Measurements from ENCODE around the gene PARN. TPM values are rescaled to one million over a fixed set of nuclear protein-coding genes. Genes with fewer than 3 reads are reported as not detected.

Gene PARN
- total and polyA plus RNA-seq, 2 of the 4 experiments (the other 2 are of a cell fraction) = 24.6 to 25.1 TPM

DNA sequence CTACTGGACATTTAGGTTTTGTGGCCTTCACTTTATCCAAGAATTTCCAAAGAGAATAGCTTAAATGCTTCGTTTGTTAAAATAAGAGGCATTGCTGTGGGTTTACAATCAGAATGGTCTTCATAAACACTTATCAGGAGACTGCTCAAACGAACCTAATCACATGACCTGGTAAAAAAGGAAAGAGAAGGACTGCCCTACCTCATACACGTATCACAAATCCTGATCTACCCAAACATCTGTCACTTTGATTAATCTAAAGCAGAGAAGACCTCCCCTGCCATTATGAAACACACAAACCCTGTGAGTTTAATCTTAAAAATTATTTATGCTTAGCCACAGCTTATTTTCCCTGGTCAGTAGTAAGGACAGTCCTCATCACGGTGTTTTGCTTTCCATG lies 76.6 kb downstream of the PARN start:
- Histone ChIP-seq H2BK15ac (ENCODE audit: low read depth, low read length) (no peak overlapping the region), H3K18ac (ENCODE audit: low read depth, low read length) (no peak overlapping the region), H3K56ac (ENCODE audit: extremely low read depth, insufficient read depth, low read length) (no peak overlapping the region), H3K4me2 (ENCODE audit: low read depth, low read length) (no peak overlapping the region), H3K9ac (ENCODE audit: low read depth, low read length) (no peak overlapping the region), H3K14ac (replicated peaks; ENCODE audit: low read depth, low read length) (no peak overlapping the region), H3K9me3 (ENCODE audit: control insufficient read depth, insufficient read depth, low read length) (no peaks in the 10 kb centered on the region), H4K91ac (ENCODE audit: insufficient read depth, low read depth, low read length) (no peak overlapping the region), H3K4me1 (ENCODE audit: control insufficient read depth, insufficient read depth, low read length) (peaks cover 3% of the 10 kb centered on the region; the same call in 1 of the 2 replicates), H2BK120ac (ENCODE audit: low read depth, low read length) (no peak overlapping the region), H3K27ac (ENCODE audit: insufficient read depth, low read length) (no peak overlapping the region), H2AFZ (replicated peaks; ENCODE audit: low read length, poor library complexity) (no peak overlapping the region), H2BK20ac (ENCODE audit: low read depth, low read length) (no peak overlapping the region), H3K23ac (ENCODE audit: low read depth, low read length) (no peak overlapping the region), H2AK5ac (ENCODE audit: low read depth, low read length) (no peak overlapping the region), H3K4me3 (ENCODE audit: insufficient read depth, low read depth, low read length) (no peak overlapping the region), H2AK9ac (replicated peaks; ENCODE audit: low read depth, low read length, poor library complexity) (no peak overlapping the region), H3K79me1 (ENCODE audit: low read depth in 1 of 2, low read length in 2 of 2) (peaks cover 0 to 3% of the 10 kb centered on the region in 2 experiments; a peak in 1 of 4 replicates), H4K20me1 (ENCODE audit: insufficient read depth, low read length) (peaks cover 2% of the 10 kb centered on the region; the same call in 1 of the 2 replicates), H3K4ac (ENCODE audit: low read depth, low read length) (no peak overlapping the region), H3K36me3 (ENCODE audit: control insufficient read depth, insufficient read depth, low read length) (peaks cover 7% of the 10 kb centered on the region), H4K8ac (ENCODE audit: low read depth in 2 of 2, low read length in 2 of 2) (no peak overlapping the region), H3K27me3 (ENCODE audit: control insufficient read depth, insufficient read depth, low read length) (no peaks in the 10 kb centered on the region), H3K9me1 (ENCODE audit: insufficient read depth, low read length) (peaks cover 5% of the 10 kb centered on the region), H2BK5ac (ENCODE audit: low read depth, low read length, poor library complexity, severe bottlenecking) (no peak overlapping the region), H4K5ac (ENCODE audit: low read depth, low read length) (no peak overlapping the region)
- ATAC-seq (ENCODE audit: low read depth) = no peak
- intact Hi-C loops (cut with micrococcal nuclease) = no loop called here
- WGBS, 2 experiments (ENCODE audit: extremely low coverage in 2 of 2, insufficient read length in 1 of 2) = 17% methylated on average over 1 of the region's 4 CpGs; no CpG with 5 or more reads in 1 of the 2 experiments
- ChIA-PET CTCF (no interaction called here), POLR2A (ENCODE audit: unreplicated experiment) (no interaction called here)
- no peak for DNase-seq
- dilution Hi-C loops (cut with HindIII; ENCODE audit: low sequenced_read_pairs, unreplicated experiment) = no loop called here
- in situ Hi-C loops (cut with MboI; ENCODE audit: low sequenced_read_pairs) = no loop called here
- no TSS peak for BruUV-seq (replicated peaks)
- TF ChIP-seq POLR2A (IDR thresholded peaks at IDR 0.05; ENCODE audit: low read depth, low read length) = no peak
- no peak for TF ChIP-seq NFE2L2 (IDR thresholded peaks at IDR 0.05; ENCODE audit: low read depth, low read length)
- no peak for TF ChIP-seq FOS (IDR thresholded peaks at IDR 0.05; ENCODE audit: low read depth, low read length)
- TF ChIP-seq CEBPB (IDR thresholded peaks at IDR 0.05; ENCODE audit: low read depth, low read length) = no peak
- TF ChIP-seq, protein P1, sequence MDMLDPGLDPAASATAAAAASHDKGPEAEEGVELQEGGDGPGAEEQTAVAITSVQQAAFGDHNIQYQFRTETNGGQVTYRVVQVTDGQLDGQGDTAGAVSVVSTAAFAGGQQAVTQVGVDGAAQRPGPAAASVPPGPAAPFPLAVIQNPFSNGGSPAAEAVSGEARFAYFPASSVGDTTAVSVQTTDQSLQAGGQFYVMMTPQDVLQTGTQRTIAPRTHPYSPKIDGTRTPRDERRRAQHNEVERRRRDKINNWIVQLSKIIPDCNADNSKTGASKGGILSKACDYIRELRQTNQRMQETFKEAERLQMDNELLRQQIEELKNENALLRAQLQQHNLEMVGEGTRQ (IDR thresholded peaks at IDR 0.05; ENCODE audit: low read depth, low read length) = no peak
- TF ChIP-seq MAFK (IDR thresholded peaks at IDR 0.05; ENCODE audit: low read depth, low read length) = no peak
- TF ChIP-seq SMC3 (IDR thresholded peaks at IDR 0.05; ENCODE audit: low read depth, low read length) = no peak
- TF ChIP-seq CHD1 (IDR thresholded peaks at IDR 0.05; ENCODE audit: low read depth, low read length) = no peak
- TF ChIP-seq RAD21 (IDR thresholded peaks at IDR 0.05; ENCODE audit: low read length) = no peak
- no peak for TF ChIP-seq RFX5 (IDR thresholded peaks at IDR 0.05; ENCODE audit: low read depth, low read length)
- no peak for TF ChIP-seq RCOR1 (IDR thresholded peaks at IDR 0.05; ENCODE audit: insufficient replicate concordance, low read length)
